Activated T-cell treated with anti-CD3 and anti-CD28 coated beads, Interleukin-2, amount 50 U/mL, for 4 hours (primary cell): Measurements from ENCODE around the gene CAP1. TPM values are rescaled to one million over a fixed set of nuclear protein-coding genes. Genes with fewer than 3 reads are reported as not detected.
A peak's percentile ranks its signal among the peaks of the same experiment; 100 is the strongest.

Source experiments
- ATAC-seq, 2 donors: fragments of 200-7000 bp; cut with Tn5 transposase; one replicate each; pipeline ENCODE4 v1.10.0; 2021
- DNase-seq: peaks from one replicate; pipeline ENCODE4 v3.0.0-alpha.2; 2020
- H3K27me3 Mint-ChIP-seq: one replicate; pipeline ENCODE4 v1.8.0; 2021; ENCODE audit warnings: low read depth, mixed read lengths
- H3K36me3 Mint-ChIP-seq: one replicate; pipeline ENCODE4 v1.8.0; 2022; ENCODE audit warnings: mixed read lengths; ENCODE audit not compliant: insufficient read depth
- H3K4me1 Mint-ChIP-seq: one replicate; pipeline ENCODE4 v1.8.0; 2021; ENCODE audit warnings: low read depth, mixed read lengths
- H3K4me3 Mint-ChIP-seq: one replicate; pipeline ENCODE4 v1.8.0; 2021; ENCODE audit warnings: mild to moderate bottlenecking, moderate library complexity, mixed read lengths
- H3K9me3 Mint-ChIP-seq: one replicate; pipeline ENCODE4 v1.8.0; 2021; ENCODE audit warnings: mixed read lengths
- total RNA-seq, 3 donors: library from RNA; stranded (reverse); gene quantifications; one replicate each; pipeline ENCODE4 v1.2.1, GENCODE V29; 2021

The CAP1 gene
- total RNA-seq, 3 donors from 2014 or later = 349 to 426 (median 389) TPM

DNA sequence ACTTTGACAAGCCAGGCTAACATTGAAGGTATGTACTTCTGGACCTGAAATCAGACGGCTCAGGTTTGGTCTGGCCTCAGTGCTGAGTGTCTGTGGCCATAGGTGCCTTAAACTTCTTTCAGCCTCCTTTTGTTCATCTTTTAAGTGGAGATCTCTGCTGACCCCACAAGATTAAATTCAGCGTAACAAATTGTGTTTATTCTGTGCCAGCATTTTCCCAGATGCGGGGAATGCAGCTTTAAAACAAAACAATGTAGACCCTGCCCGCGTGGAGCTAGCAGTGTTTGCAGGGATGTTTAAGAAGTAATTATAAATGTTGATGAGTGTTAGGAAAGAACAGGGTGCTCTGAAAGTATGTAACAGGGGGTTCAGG is 923 bp downstream of the CAP1 start:
- Mint-ChIP-seq H3K9me3 (no peaks in the 10 kb centered on the region), H3K4me1 (peaks cover 71% of the 10 kb centered on the region), H3K27me3 (no peaks in the 10 kb centered on the region), H3K36me3 (peaks cover 20% of the 10 kb centered on the region), H3K4me3 (peak overlapping the region; percentile 98)
- ATAC-seq (no peak), DNase-seq (no peak)

DNA sequence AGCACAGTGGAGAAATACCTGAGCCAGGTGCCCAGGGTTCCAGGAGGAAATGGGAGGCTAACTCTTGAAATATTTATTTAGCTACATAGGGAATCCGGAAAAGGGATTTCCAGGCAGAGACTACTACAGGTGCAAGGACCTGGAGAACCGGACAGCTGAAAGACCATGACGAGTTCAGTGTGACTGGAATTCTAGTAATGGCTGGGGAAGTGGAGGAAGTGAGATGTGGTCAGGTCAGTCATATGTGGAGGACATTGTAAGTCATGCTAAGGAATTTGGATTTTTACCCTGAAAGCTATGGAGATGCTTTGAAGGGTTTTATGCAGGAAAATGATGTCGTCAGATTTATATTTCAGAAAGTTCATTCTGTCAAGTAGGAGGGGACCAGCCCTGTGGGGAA is 1.8 kb downstream of the CAP1 start:
- H3K4me3 Mint-ChIP-seq = peak overlapping the region; percentile 98

GRCh38 chr1:40044110-40044509 is 3.6 kb downstream of the CAP1 start:
- peaks cover 35% of the 10 kb centered on the region for H3K36me3 Mint-ChIP-seq

More for the DNA sequence above, 1.8 kb downstream of the CAP1 start:
- ATAC-seq = no peak
- Mint-ChIP-seq H3K36me3 (peaks cover 22% of the 10 kb centered on the region), H3K4me1 (peaks cover 68% of the 10 kb centered on the region), H3K9me3 (no peaks in the 10 kb centered on the region), H3K27me3 (no peaks in the 10 kb centered on the region)
- DNase-seq = no peak

GRCh38 chr1:40045182-40045581 is 4.7 kb downstream of the CAP1 start:
- peak overlapping the region; percentile 71 for H3K4me3 Mint-ChIP-seq
- DNase-seq (no peak), ATAC-seq (no peak)
- H3K27me3 Mint-ChIP-seq = no peaks in the 10 kb centered on the region
- H3K4me1 Mint-ChIP-seq = peaks cover 76% of the 10 kb centered on the region
- H3K9me3 Mint-ChIP-seq = no peaks in the 10 kb centered on the region
- peaks cover 38% of the 10 kb centered on the region for H3K36me3 Mint-ChIP-seq

More at GRCh38 chr1:40044110-40044509, 3.6 kb downstream of the CAP1 start:
- H3K9me3 Mint-ChIP-seq = no peaks in the 10 kb centered on the region
- peaks cover 71% of the 10 kb centered on the region for H3K4me1 Mint-ChIP-seq
- no peak for DNase-seq
- peak overlapping the region; percentile 98 for H3K4me3 Mint-ChIP-seq
- no peak for ATAC-seq
- no peaks in the 10 kb centered on the region for H3K27me3 Mint-ChIP-seq

DNA sequence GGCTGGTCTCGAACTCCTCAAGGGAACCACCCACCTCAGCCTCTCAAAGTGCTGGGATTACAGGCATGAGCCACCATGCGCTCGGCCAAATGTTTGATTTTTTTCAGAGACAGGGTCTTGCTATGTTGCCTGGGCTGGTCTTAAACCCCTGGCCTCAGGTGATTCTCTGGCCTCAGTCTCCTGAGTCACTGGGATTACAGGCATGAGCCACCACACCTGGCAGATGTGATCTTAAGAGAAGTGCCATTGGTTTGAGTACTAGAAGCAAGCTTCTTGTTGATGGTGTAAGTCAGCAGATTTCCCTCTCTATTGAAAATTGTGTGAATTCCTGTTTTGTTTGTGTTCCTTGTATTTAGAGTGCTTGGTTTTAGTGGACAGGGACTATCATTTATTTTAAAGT is 5.2 kb downstream of the CAP1 start:
- no peak for DNase-seq
- H3K27me3 Mint-ChIP-seq = no peaks in the 10 kb centered on the region
- H3K36me3 Mint-ChIP-seq = peaks cover 40% of the 10 kb centered on the region
- H3K4me3 Mint-ChIP-seq = peak overlapping the region; percentile 71
- H3K9me3 Mint-ChIP-seq = no peaks in the 10 kb centered on the region
- H3K4me1 Mint-ChIP-seq = peaks cover 80% of the 10 kb centered on the region
- ATAC-seq = no peak

DNA sequence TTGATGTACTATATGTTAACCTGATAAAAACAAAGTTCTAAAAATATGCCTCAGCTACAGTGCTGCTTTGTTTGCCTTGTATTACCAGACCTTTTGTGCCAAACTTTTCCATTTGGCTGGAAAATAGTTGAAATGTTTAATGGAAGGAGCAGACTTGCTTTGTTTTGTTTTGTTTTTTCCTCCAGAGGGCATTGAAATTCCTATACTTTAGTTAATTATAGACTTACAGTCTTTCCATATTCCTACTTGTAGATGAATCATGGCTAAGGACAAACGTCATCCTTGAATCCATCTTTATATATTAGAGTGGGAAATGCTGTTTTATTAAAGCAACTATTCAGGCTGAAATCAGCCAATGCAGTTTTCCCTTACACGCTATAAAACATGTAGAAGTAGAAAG is 6.7 kb downstream of the CAP1 start:
- Mint-ChIP-seq H3K9me3 (no peaks in the 10 kb centered on the region), H3K36me3 (peaks cover 40% of the 10 kb centered on the region), H3K4me3 (peak overlapping the region; percentile 64), H3K27me3 (no peaks in the 10 kb centered on the region), H3K4me1 (peaks cover 84% of the 10 kb centered on the region)
- ATAC-seq = no peak
- DNase-seq = no peak

DNA sequence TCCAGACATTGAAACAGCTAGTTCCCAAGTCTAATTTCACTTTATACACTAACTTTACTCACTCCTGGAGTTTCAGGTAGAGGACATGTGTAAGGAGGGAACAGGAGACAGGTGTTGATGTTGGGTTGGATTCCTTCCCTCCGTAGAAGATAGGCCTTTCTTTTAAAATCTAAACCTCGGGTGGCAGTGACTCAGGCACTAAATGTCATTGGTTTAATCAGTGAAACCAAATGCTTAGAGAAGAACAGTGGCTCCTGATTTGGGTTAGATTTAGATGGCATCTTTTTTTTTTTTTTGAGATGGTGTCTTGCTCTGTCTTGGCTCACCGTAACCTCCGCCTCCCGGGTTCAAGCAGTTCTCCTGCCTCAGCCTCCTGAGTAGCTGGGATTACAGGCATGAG is 7.2 kb downstream of the CAP1 start:
- Mint-ChIP-seq H3K4me1 (peaks cover 82% of the 10 kb centered on the region), H3K4me3 (peak overlapping the region; percentile 64), H3K36me3 (peaks cover 36% of the 10 kb centered on the region), H3K27me3 (no peaks in the 10 kb centered on the region), H3K9me3 (no peaks in the 10 kb centered on the region)
- DNase-seq (no peak), ATAC-seq (peak; percentile 62 to 69)

GRCh38 chr1:40049725-40050124 is 9.2 kb downstream of the CAP1 start:
- DNase-seq (no peak), ATAC-seq (peak; percentile 54 to 58)
- Mint-ChIP-seq H3K27me3 (no peaks in the 10 kb centered on the region), H3K9me3 (no peaks in the 10 kb centered on the region), H3K4me3 (peak overlapping the region; percentile 14), H3K4me1 (peaks cover 82% of the 10 kb centered on the region), H3K36me3 (peaks cover 38% of the 10 kb centered on the region)

DNA sequence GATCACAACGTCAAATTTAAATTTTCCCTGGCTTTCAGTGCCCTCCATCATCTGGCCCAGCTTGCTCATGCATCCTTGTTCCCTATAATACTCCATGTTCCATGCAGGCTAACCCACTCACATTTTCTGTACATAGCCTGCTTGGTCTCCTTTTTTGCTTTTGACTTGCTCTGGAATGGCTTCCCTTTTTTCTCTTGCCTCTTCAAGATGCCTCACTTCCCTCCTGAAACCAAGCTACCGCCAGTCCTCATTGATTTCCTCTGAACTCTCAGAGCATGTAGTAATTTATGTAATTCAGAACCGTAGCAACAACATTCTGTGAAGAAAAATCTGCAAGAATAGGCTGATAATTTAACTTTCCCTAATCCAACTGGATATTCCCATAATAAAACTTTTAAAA is 10.3 kb downstream of the CAP1 start:
- Mint-ChIP-seq H3K4me1 (peaks cover 82% of the 10 kb centered on the region), H3K4me3 (peak overlapping the region; percentile 5), H3K36me3 (peaks cover 40% of the 10 kb centered on the region), H3K9me3 (no peaks in the 10 kb centered on the region), H3K27me3 (no peaks in the 10 kb centered on the region)
- ATAC-seq (no peak), DNase-seq (no peak)

GRCh38 chr1:40053138-40053887 is 12.8 kb downstream of the CAP1 start:
- Mint-ChIP-seq H3K4me3 (no peak overlapping the region), H3K36me3 (peaks cover 39% of the 10 kb centered on the region), H3K27me3 (no peaks in the 10 kb centered on the region), H3K4me1 (peaks cover 87% of the 10 kb centered on the region), H3K9me3 (no peaks in the 10 kb centered on the region)
- no peak for ATAC-seq
- no peak for DNase-seq

GRCh38 chr1:40056519-40057309 is 16.2 kb downstream of the CAP1 start:
- Mint-ChIP-seq H3K4me3 (no peak overlapping the region), H3K9me3 (no peaks in the 10 kb centered on the region), H3K36me3 (peaks cover 42% of the 10 kb centered on the region), H3K4me1 (peaks cover 91% of the 10 kb centered on the region), H3K27me3 (no peaks in the 10 kb centered on the region)
- DNase-seq (no peak), ATAC-seq (no peak)

GRCh38 chr1:40057310-40058030 is 16.9 kb downstream of the CAP1 start:
- peak overlapping the region; percentile 2 for H3K4me3 Mint-ChIP-seq
- no peak for DNase-seq
- H3K36me3 Mint-ChIP-seq = peaks cover 44% of the 10 kb centered on the region
- no peaks in the 10 kb centered on the region for H3K9me3 Mint-ChIP-seq
- no peaks in the 10 kb centered on the region for H3K27me3 Mint-ChIP-seq
- no peak for ATAC-seq
- H3K4me1 Mint-ChIP-seq = peaks cover 92% of the 10 kb centered on the region

- ATAC-seq (no peak), DNase-seq (no peak)
- Mint-ChIP-seq H3K27me3 (no peaks in the 10 kb centered on the region), H3K36me3 (peaks cover 44% of the 10 kb centered on the region), H3K4me1 (peaks cover 92% of the 10 kb centered on the region), H3K4me3 (peak overlapping the region; percentile 46), H3K9me3 (no peaks in the 10 kb centered on the region)
These were observed 17.5 kb downstream of the CAP1 start for GRCh38 chr1:40058097-40058452.

- Mint-ChIP-seq H3K4me1 (peaks cover 93% of the 10 kb centered on the region), H3K4me3 (peak overlapping the region; percentile 46), H3K9me3 (no peaks in the 10 kb centered on the region), H3K36me3 (peaks cover 49% of the 10 kb centered on the region), H3K27me3 (no peaks in the 10 kb centered on the region)
- DNase-seq (no peak), ATAC-seq (peak; percentile 29 to 59)
These were observed 18.2 kb downstream of the CAP1 start for GRCh38 chr1:40058453-40059337.
